ENCODE measurements around the gene FTH1. TPM values are rescaled to one million over a fixed set of nuclear protein-coding genes. Genes with fewer than 3 reads are reported as not detected.

FTH1 gene
- total and polyA plus RNA-seq, 2 of the 4 experiments (the other 2 are of a cell fraction): 344 to 2,516 TPM

- Histone ChIP-seq H2AFZ (replicated peaks; ENCODE audit: low read length, poor library complexity) (no peak overlapping the region), H3K14ac (replicated peaks; ENCODE audit: low read depth, low read length) (no peak overlapping the region), H3K27me3 (ENCODE audit: control insufficient read depth, insufficient read depth, low read length) (no peaks in the 10 kb centered on the region), H3K4ac (ENCODE audit: low read depth, low read length) (no peak overlapping the region), H3K4me3 (ENCODE audit: insufficient read depth, low read depth, low read length) (no peak overlapping the region), H2BK120ac (ENCODE audit: low read depth, low read length) (no peak overlapping the region), H2BK15ac (ENCODE audit: low read depth, low read length) (no peak overlapping the region), H3K9me1 (ENCODE audit: insufficient read depth, low read length) (peaks cover 26% of the 10 kb centered on the region), H3K9me3 (ENCODE audit: control insufficient read depth, insufficient read depth, low read length) (no peaks in the 10 kb centered on the region), H3K79me1 (ENCODE audit: low read depth in 1 of 2, low read length in 2 of 2) (peaks cover 0 to 33% of the 10 kb centered on the region in 2 experiments; a peak in 3 of 4 replicates), H4K20me1 (ENCODE audit: insufficient read depth, low read length) (peaks cover 24% of the 10 kb centered on the region), H3K4me1 (ENCODE audit: control insufficient read depth, insufficient read depth, low read length) (peaks cover 14% of the 10 kb centered on the region), H2BK5ac (ENCODE audit: low read depth, low read length, poor library complexity, severe bottlenecking) (no peak overlapping the region), H4K91ac (ENCODE audit: insufficient read depth, low read depth, low read length) (no peak overlapping the region), H2AK5ac (ENCODE audit: low read depth, low read length) (no peak overlapping the region), H3K23ac (ENCODE audit: low read depth, low read length) (no peak overlapping the region), H3K27ac (ENCODE audit: insufficient read depth, low read length) (no peak overlapping the region), H2BK20ac (ENCODE audit: low read depth, low read length) (no peak overlapping the region), H2AK9ac (replicated peaks; ENCODE audit: low read depth, low read length, poor library complexity) (no peak overlapping the region), H4K8ac (ENCODE audit: low read depth in 2 of 2, low read length in 2 of 2) (no peak overlapping the region), H3K36me3 (ENCODE audit: control insufficient read depth, insufficient read depth, low read length) (peaks cover 28% of the 10 kb centered on the region), H3K4me2 (ENCODE audit: low read depth, low read length) (no peak overlapping the region), H3K56ac (ENCODE audit: extremely low read depth, insufficient read depth, low read length) (no peak overlapping the region), H3K9ac (ENCODE audit: low read depth, low read length) (no peak overlapping the region), H3K18ac (ENCODE audit: low read depth, low read length) (no peak overlapping the region), H4K5ac (ENCODE audit: low read depth, low read length) (no peak overlapping the region)
- 100% methylated on average over 1 of the region's 3 CpGs; no CpG with 5 or more reads in 1 of the 2 experiments for WGBS, 2 experiments (ENCODE audit: extremely low coverage in 2 of 2, insufficient read length in 1 of 2)
- in situ Hi-C loops (cut with MboI; ENCODE audit: low sequenced_read_pairs): loop anchor here (10.0 kb wide), 1 partner anchor 116 kb away; no protein-coding TSS in a partner anchor
- dilution Hi-C loops (cut with HindIII; ENCODE audit: low sequenced_read_pairs, unreplicated experiment): no loop called here
- no TSS peak for BruUV-seq (replicated peaks)
- ChIA-PET POLR2A (ENCODE audit: unreplicated experiment) (no interaction called here), CTCF (interaction anchor here (1.1 kb wide), 1 partner anchor 124 kb away, joined by 6 read pairs; no protein-coding TSS in a partner anchor)
- DNase-seq: no peak
- TF ChIP-seq MAFK (IDR thresholded peaks at IDR 0.05; ENCODE audit: low read depth, low read length) (no peak), BHLHE40 (IDR thresholded peaks at IDR 0.05; ENCODE audit: low read depth, low read length) (no peak), POLR2A (IDR thresholded peaks at IDR 0.05; ENCODE audit: low read depth, low read length) (no peak), CHD1 (IDR thresholded peaks at IDR 0.05; ENCODE audit: low read depth, low read length) (no peak), FOS (IDR thresholded peaks at IDR 0.05; ENCODE audit: low read depth, low read length) (no peak), RAD21 (IDR thresholded peaks at IDR 0.05; ENCODE audit: low read length) (no peak), MXI1 (IDR thresholded peaks at IDR 0.05; ENCODE audit: borderline replicate concordance, low read depth, low read length) (no peak), RFX5 (IDR thresholded peaks at IDR 0.05; ENCODE audit: low read depth, low read length) (no peak), ELK1 (IDR thresholded peaks at IDR 0.05; ENCODE audit: borderline replicate concordance, low read depth, low read length) (no peak), RCOR1 (IDR thresholded peaks at IDR 0.05; ENCODE audit: insufficient replicate concordance, low read length) (no peak)
- no peak for ATAC-seq (ENCODE audit: low read depth)
- intact Hi-C loops (cut with micrococcal nuclease): no loop called here
Observed at GRCh38 chr11:61958590-61958989, 8.8 kb downstream of the FTH1 start.

Data from IMR-90 (cell line).